Measurements from ENCODE around the gene GBP4. TPM values are rescaled to one million over a fixed set of nuclear protein-coding genes. Genes with fewer than 3 reads are reported as not detected.
A peak's percentile ranks its signal among the peaks of the same experiment; 100 is the strongest.
"Not testable (repeated sequence)": the region's sequence is repeated elsewhere in the genome, so short reads cannot be mapped to it uniquely, and the experiment has no call there.

The GBP4 gene
- total RNA-seq (2014; rRNA removed; shearing (Covaris generic)) (not detected in 2 replicates), polyA plus RNA-seq (2016; fragmentation: Nextera tagmentation; extraction: Ambion mirVana) (0.03 TPM in 1 of 2 replicates, not detected in the other)

GRCh38 chr1:89198491-89199072, at the start of gene GBP4:
Gene GBP4, minus strand, starts transcription at chr1:89198942. Its CDS starts 108 bp downstream, at chr1:89198834.
- H3K79me2 ChIP-seq (ENCODE audit: insufficient read depth), result no peaks in the 10 kb centered on the region
- H3K4me2 ChIP-seq (ENCODE audit: unreplicated experiment), result peak within 1 kb of the TSS; percentile 70
- H2AFZ ChIP-seq, result peak within 1 kb of the TSS; percentile 77
- peak; percentile 28 for DNase-seq
- no peaks in the 10 kb centered on the region for H3K9me2 ChIP-seq (ENCODE audit: insufficient read depth)
- no peaks in the 10 kb centered on the region for H3K36me3 ChIP-seq (ENCODE audit: low read depth)
- no peaks in the 10 kb centered on the region for H3K27me3 ChIP-seq (replicated peaks; ENCODE audit: insufficient read depth)
- H3K9ac ChIP-seq, result no peak within 1 kb of the TSS
- H3K27ac ChIP-seq, result no peak within 1 kb of the TSS
- no peaks in the 10 kb centered on the region for H4K20me1 ChIP-seq (ENCODE audit: insufficient read depth)
- H3K4me3 ChIP-seq, result peak within 1 kb of the TSS; percentile 60
- H3F3A ChIP-seq (ENCODE audit: insufficient read depth), result no peaks in the 10 kb centered on the region
- no peaks in the 10 kb centered on the region for H3K9me3 ChIP-seq (ENCODE audit: low read depth)
- in situ Hi-C loops (cut with MboI), result no loop called here
- no peak for TF ChIP-seq EZH2 (IDR thresholded peaks at IDR 0.05; ENCODE audit: insufficient read depth, poor library complexity, severe bottlenecking)
- TF ChIP-seq EZH2phosphoT487 (IDR thresholded peaks at IDR 0.05; ENCODE audit: insufficient read depth, low read depth), result no peak
- 33 to 39% methylated on average over 21 of the region's 21 CpGs for WGBS, 2 experiments (ENCODE audit: low coverage in 1 of 2, low lambda C conversion rate in 2 of 2, missing lambda C conversion rate in 2 of 2)
- no peaks in the 10 kb centered on the region; the same call in 1 of the 2 replicates for H3K4me1 ChIP-seq (ENCODE audit: insufficient read depth)

GRCh38 chr1:89243046-89243445, 44.3 kb upstream of the GBP4 start:
- H3K27ac ChIP-seq, result no peak overlapping the region
- WGBS, 2 experiments (ENCODE audit: low coverage in 1 of 2, low lambda C conversion rate in 2 of 2, missing lambda C conversion rate in 2 of 2), result 77 to 86% methylated on average over 3 of the region's 3 CpGs
- H4K20me1 ChIP-seq (ENCODE audit: insufficient read depth), result no peaks in the 10 kb centered on the region
- in situ Hi-C loops (cut with MboI), result no loop called here
- no peak for DNase-seq
- TF ChIP-seq EZH2phosphoT487 (IDR thresholded peaks at IDR 0.05; ENCODE audit: insufficient read depth, low read depth) (no peak), EZH2 (IDR thresholded peaks at IDR 0.05; ENCODE audit: insufficient read depth, poor library complexity, severe bottlenecking) (no peak)
- H3K27me3 ChIP-seq (replicated peaks; ENCODE audit: insufficient read depth), result no peaks in the 10 kb centered on the region
- no peak overlapping the region for H3K4me2 ChIP-seq (ENCODE audit: unreplicated experiment)
- H3F3A ChIP-seq (ENCODE audit: insufficient read depth), result no peaks in the 10 kb centered on the region
- H3K9ac ChIP-seq, result no peak overlapping the region
- H3K4me3 ChIP-seq, result no peak overlapping the region
- no peaks in the 10 kb centered on the region for H3K36me3 ChIP-seq (ENCODE audit: low read depth)
- no peaks in the 10 kb centered on the region for H3K9me3 ChIP-seq (ENCODE audit: low read depth)
- no peaks in the 10 kb centered on the region for H3K79me2 ChIP-seq (ENCODE audit: insufficient read depth)
- no peaks in the 10 kb centered on the region for H3K4me1 ChIP-seq (ENCODE audit: insufficient read depth)
- no peak overlapping the region for H2AFZ ChIP-seq
- peaks cover 3% of the 10 kb centered on the region; the same call in 1 of the 2 replicates for H3K9me2 ChIP-seq (ENCODE audit: insufficient read depth)

- H2AFZ ChIP-seq, result no peak overlapping the region
- in situ Hi-C loops (cut with MboI), result no loop called here
- H3K9ac ChIP-seq, result no peak overlapping the region
- H3K4me1 ChIP-seq (ENCODE audit: insufficient read depth), result no peaks in the 10 kb centered on the region
- no peaks in the 10 kb centered on the region for H3K36me3 ChIP-seq (ENCODE audit: low read depth)
- H3K27me3 ChIP-seq (replicated peaks; ENCODE audit: insufficient read depth), result no peaks in the 10 kb centered on the region
- H3K9me3 ChIP-seq (ENCODE audit: low read depth), result no peaks in the 10 kb centered on the region
- H3K9me2 ChIP-seq (ENCODE audit: insufficient read depth), result no peaks in the 10 kb centered on the region
- no peaks in the 10 kb centered on the region for H4K20me1 ChIP-seq (ENCODE audit: insufficient read depth)
- DNase-seq, result no peak
- WGBS, 2 experiments (ENCODE audit: low coverage in 1 of 2, low lambda C conversion rate in 2 of 2, missing lambda C conversion rate in 2 of 2), result 50 to 74% methylated on average over 1 of the region's 1 CpG
- H3K4me3 ChIP-seq, result no peak overlapping the region
- no peak for TF ChIP-seq EZH2 (IDR thresholded peaks at IDR 0.05; ENCODE audit: insufficient read depth, poor library complexity, severe bottlenecking)
- no peak for TF ChIP-seq EZH2phosphoT487 (IDR thresholded peaks at IDR 0.05; ENCODE audit: insufficient read depth, low read depth)
- no peak overlapping the region for H3K4me2 ChIP-seq (ENCODE audit: unreplicated experiment)
- H3K79me2 ChIP-seq (ENCODE audit: insufficient read depth), result no peaks in the 10 kb centered on the region
- H3K27ac ChIP-seq, result no peak overlapping the region
- H3F3A ChIP-seq (ENCODE audit: insufficient read depth), result no peaks in the 10 kb centered on the region
Observed at GRCh38 chr1:89221341-89221740, 22.6 kb upstream of the GBP4 start.

GRCh38 chr1:89219851-89220250, 21.1 kb upstream of the GBP4 start:
- H4K20me1 ChIP-seq (ENCODE audit: insufficient read depth); H3F3A ChIP-seq (ENCODE audit: insufficient read depth); H3K9me2 ChIP-seq (ENCODE audit: insufficient read depth); H3K27ac ChIP-seq; H3K9me3 ChIP-seq (ENCODE audit: low read depth); H3K4me1 ChIP-seq (ENCODE audit: insufficient read depth); H3K36me3 ChIP-seq (ENCODE audit: low read depth); H3K79me2 ChIP-seq (ENCODE audit: insufficient read depth); DNase-seq; H3K9ac ChIP-seq; in situ Hi-C loops (cut with MboI); H3K27me3 ChIP-seq (replicated peaks; ENCODE audit: insufficient read depth); H3K4me2 ChIP-seq (ENCODE audit: unreplicated experiment); H3K4me3 ChIP-seq; H2AFZ ChIP-seq: not testable (repeated sequence)

GRCh38 chr1:89218941-89219340, 20.2 kb upstream of the GBP4 start:
- H3K4me2 ChIP-seq (ENCODE audit: unreplicated experiment); H3K9me2 ChIP-seq (ENCODE audit: insufficient read depth); H3K27ac ChIP-seq; H3K9ac ChIP-seq; H3K9me3 ChIP-seq (ENCODE audit: low read depth); H3K36me3 ChIP-seq (ENCODE audit: low read depth); H3F3A ChIP-seq (ENCODE audit: insufficient read depth); H4K20me1 ChIP-seq (ENCODE audit: insufficient read depth); H3K4me3 ChIP-seq; H2AFZ ChIP-seq; DNase-seq; H3K4me1 ChIP-seq (ENCODE audit: insufficient read depth); in situ Hi-C loops (cut with MboI); H3K79me2 ChIP-seq (ENCODE audit: insufficient read depth); H3K27me3 ChIP-seq (replicated peaks; ENCODE audit: insufficient read depth): not testable (repeated sequence)
- WGBS, 2 experiments (ENCODE audit: low coverage in 1 of 2, low lambda C conversion rate in 2 of 2, missing lambda C conversion rate in 2 of 2), result 34 to 40% methylated on average over 3 of the region's 3 CpGs

Measured in GM23248 (cell line).